NCI-H226 (cell line): ENCODE results near the gene CAMKMT.

Experiments used
- DNase-seq: peaks from one replicate; pipeline ENCODE4 v3.0.0-alpha.2; 2015

CAMKMT gene

GRCh38 chr2:44747794-44748193 is 386.0 kb downstream of the CAMKMT start:
- DNase-seq: no peak

- DNase-seq: no peak
Observed at GRCh38 chr2:44751754-44752479, 390.2 kb downstream of the CAMKMT start.

- DNase-seq: no peak
Observed at GRCh38 chr2:44752761-44753160, 391.0 kb downstream of the CAMKMT start.

- no peak for DNase-seq
Observed at GRCh38 chr2:44753552-44754285, 392.0 kb downstream of the CAMKMT start.

- DNase-seq: no peak
Observed at GRCh38 chr2:44758591-44758990, 396.8 kb downstream of the CAMKMT start.

- DNase-seq: peak; percentile 51
Observed at GRCh38 chr2:44759823-44760222, 398.1 kb downstream of the CAMKMT start.

- DNase-seq: no peak
Observed at GRCh38 chr2:44763275-44763782, 401.6 kb downstream of the CAMKMT start.

GRCh38 chr2:44766220-44766619 is 404.5 kb downstream of the CAMKMT start:
- DNase-seq: no peak

GRCh38 chr2:44766777-44767176 is 405.0 kb downstream of the CAMKMT start:
- no peak for DNase-seq

GRCh38 chr2:44767691-44768090 is 405.9 kb downstream of the CAMKMT start:
- DNase-seq: no peak

GRCh38 chr2:44768438-44769236 is 406.9 kb downstream of the CAMKMT start:
- DNase-seq: no peak

- no peak for DNase-seq
Observed at GRCh38 chr2:44769349-44770011, 407.7 kb downstream of the CAMKMT start.

GRCh38 chr2:44770221-44771195 is 408.8 kb downstream of the CAMKMT start:
- no peak for DNase-seq

- DNase-seq: no peak
Observed at GRCh38 chr2:44771522-44771921, 409.8 kb downstream of the CAMKMT start.

GRCh38 chr2:44772131-44772530 is 410.4 kb downstream of the CAMKMT start:
- DNase-seq: no peak

- DNase-seq: no peak
Observed at GRCh38 chr2:44772669-44773378, 411.1 kb downstream of the CAMKMT start.

GRCh38 chr2:44774826-44775492 is 413.2 kb downstream of the CAMKMT start:
- no peak for DNase-seq

GRCh38 chr2:44777036-44777435 is 415.3 kb downstream of the CAMKMT start:
- DNase-seq: no peak

GRCh38 chr2:44777537-44777936 is 415.8 kb downstream of the CAMKMT start:
- no peak for DNase-seq

GRCh38 chr2:44778221-44778654 is 416.5 kb downstream of the CAMKMT start:
- DNase-seq: no peak
